H1 (cell line): ENCODE results near the gene HOTAIR. TPM values are rescaled to one million over a fixed set of nuclear protein-coding genes. Genes with fewer than 3 reads are reported as not detected.

Experiments used
- HDAC2 ChIP-seq, 2 experiments: fragments of 300-600 bp in 1 of 2; sonication (generic) in 1 of 2; IDR thresholded peaks; 2 replicates each; pipeline ENCODE4 v1.6.1; 2011 to 2012; ENCODE audit warnings: low read depth in 2 of 2, low read length in 2 of 2, mild to moderate bottlenecking in 2 of 2, moderate library complexity in 2 of 2, borderline replicate concordance in 1 of 2, inconsistent platforms in 1 of 2
- NRF1 ChIP-seq: IDR thresholded peaks from 2 replicates; pipeline ENCODE4 v1.6.1; 2011; ENCODE audit warnings: mild to moderate bottlenecking, low read depth, low read length, improper control_type of control experiment
- RAD21 ChIP-seq, 2 experiments: IDR thresholded peaks in 1 of 2; conservative IDR thresholded peaks in 1 of 2; 2 replicates each; pipeline ENCODE4 v1.6.1; 2011; ENCODE audit warnings: low read depth in 2 of 2, low read length in 2 of 2, improper control_type of control experiment in 1 of 2, inconsistent platforms in 1 of 2, mild to moderate bottlenecking in 1 of 2, moderate library complexity in 1 of 2
- RNF2 ChIP-seq: fragments of 200-900, 300-1000 bp; sonication (generic); IDR thresholded peaks from 2 replicates; pipeline ENCODE4 v1.7.1; 2016; ENCODE audit warnings: borderline replicate concordance, low read depth, mild to moderate bottlenecking, antibody characterized with exemption, low read length; ENCODE audit not compliant: poor library complexity, severe bottlenecking; ENCODE audit errors: missing control alignments
- polyA plus RNA-seq, 7 experiments: library from polyadenylated mRNA; depleted of rRNA in 3 of 7; stranded (reverse) in 5 of 7; unstranded in 2 of 7; fragments of >200 nt in 5 of 7; fragments of 200-250 nt in 2 of 7; gene quantifications; 1 replicate in 5 of 7; 2 replicates in 1 of 7; 4 replicates in 1 of 7; pipeline versions ENCODE4 v1.2.1 to v1.2.3, GENCODE V29; 2011 to 2013; ENCODE audit warnings: missing spikeins in 2 of 7, mixed read lengths in 2 of 7
- total RNA-seq: library from RNA; stranded (reverse); fragmentation: NEBNext Ultra II Directional; extraction: Animal tissue kit (Norgen Biotek cat#: 25700); gene quantifications from 2 replicates; pipeline ENCODE4 v1.2.1, GENCODE V29; 2021
- TF ChIP-seq, protein P1 (sequence below): fragments of 300-600 bp; sonication (generic); IDR thresholded peaks from 2 replicates; pipeline ENCODE4 v1.7.1; 2012; ENCODE audit warnings: low read length, moderate library complexity, mild to moderate bottlenecking, inconsistent platforms; ENCODE audit not compliant: insufficient replicate concordance
- TF ChIP-seq, protein P2 (sequence below): IDR thresholded peaks from 2 replicates; pipeline ENCODE4 v1.6.1; 2012; ENCODE audit warnings: low read length, inconsistent platforms

HOTAIR gene
- total and polyA plus RNA-seq, 2 of the 8 experiments (the other 6 are each of a cell fraction or from before 2014, with no cell fraction given): not detected

DNA sequence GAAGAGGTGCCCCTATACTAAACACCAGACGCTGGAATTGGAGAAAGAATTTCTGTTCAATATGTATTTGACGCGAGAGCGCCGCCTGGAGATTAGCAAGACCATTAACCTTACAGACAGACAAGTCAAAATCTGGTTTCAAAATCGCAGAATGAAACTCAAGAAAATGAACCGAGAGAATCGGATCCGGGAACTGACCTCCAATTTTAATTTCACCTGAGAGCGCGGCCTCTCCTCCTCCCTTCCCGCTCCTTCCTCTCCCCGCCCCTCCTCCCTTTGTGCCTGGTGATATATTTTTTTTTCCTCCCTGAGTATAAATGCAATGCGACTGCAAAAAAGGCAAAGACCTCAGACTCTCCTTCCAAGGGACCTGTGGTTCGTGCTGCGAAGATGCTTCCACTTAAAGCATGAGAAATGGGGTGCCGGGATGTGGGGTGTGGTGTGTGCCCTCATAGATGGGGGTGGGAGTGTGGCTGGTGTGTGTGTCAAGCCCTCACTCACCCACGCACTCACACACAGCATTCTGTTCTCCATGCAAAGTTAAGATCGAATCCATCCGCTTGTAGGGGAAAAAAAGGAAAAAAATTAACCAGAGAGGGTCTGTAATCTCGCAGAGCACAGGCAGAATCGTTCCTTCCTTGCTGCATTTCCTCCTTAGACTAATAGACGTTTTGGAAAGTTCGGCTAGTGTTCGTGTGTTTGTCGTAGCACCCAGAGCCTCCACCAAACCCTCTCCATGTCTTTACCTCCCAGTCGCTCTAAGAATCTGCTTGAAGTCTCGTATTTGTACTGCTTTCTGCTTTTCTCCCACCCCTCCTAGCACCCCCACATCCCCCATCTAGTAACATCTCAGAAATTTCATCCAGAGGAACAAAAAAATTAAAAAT, 14.7 kb upstream of the HOTAIR start (continued):
- TF ChIP-seq, protein P1, sequence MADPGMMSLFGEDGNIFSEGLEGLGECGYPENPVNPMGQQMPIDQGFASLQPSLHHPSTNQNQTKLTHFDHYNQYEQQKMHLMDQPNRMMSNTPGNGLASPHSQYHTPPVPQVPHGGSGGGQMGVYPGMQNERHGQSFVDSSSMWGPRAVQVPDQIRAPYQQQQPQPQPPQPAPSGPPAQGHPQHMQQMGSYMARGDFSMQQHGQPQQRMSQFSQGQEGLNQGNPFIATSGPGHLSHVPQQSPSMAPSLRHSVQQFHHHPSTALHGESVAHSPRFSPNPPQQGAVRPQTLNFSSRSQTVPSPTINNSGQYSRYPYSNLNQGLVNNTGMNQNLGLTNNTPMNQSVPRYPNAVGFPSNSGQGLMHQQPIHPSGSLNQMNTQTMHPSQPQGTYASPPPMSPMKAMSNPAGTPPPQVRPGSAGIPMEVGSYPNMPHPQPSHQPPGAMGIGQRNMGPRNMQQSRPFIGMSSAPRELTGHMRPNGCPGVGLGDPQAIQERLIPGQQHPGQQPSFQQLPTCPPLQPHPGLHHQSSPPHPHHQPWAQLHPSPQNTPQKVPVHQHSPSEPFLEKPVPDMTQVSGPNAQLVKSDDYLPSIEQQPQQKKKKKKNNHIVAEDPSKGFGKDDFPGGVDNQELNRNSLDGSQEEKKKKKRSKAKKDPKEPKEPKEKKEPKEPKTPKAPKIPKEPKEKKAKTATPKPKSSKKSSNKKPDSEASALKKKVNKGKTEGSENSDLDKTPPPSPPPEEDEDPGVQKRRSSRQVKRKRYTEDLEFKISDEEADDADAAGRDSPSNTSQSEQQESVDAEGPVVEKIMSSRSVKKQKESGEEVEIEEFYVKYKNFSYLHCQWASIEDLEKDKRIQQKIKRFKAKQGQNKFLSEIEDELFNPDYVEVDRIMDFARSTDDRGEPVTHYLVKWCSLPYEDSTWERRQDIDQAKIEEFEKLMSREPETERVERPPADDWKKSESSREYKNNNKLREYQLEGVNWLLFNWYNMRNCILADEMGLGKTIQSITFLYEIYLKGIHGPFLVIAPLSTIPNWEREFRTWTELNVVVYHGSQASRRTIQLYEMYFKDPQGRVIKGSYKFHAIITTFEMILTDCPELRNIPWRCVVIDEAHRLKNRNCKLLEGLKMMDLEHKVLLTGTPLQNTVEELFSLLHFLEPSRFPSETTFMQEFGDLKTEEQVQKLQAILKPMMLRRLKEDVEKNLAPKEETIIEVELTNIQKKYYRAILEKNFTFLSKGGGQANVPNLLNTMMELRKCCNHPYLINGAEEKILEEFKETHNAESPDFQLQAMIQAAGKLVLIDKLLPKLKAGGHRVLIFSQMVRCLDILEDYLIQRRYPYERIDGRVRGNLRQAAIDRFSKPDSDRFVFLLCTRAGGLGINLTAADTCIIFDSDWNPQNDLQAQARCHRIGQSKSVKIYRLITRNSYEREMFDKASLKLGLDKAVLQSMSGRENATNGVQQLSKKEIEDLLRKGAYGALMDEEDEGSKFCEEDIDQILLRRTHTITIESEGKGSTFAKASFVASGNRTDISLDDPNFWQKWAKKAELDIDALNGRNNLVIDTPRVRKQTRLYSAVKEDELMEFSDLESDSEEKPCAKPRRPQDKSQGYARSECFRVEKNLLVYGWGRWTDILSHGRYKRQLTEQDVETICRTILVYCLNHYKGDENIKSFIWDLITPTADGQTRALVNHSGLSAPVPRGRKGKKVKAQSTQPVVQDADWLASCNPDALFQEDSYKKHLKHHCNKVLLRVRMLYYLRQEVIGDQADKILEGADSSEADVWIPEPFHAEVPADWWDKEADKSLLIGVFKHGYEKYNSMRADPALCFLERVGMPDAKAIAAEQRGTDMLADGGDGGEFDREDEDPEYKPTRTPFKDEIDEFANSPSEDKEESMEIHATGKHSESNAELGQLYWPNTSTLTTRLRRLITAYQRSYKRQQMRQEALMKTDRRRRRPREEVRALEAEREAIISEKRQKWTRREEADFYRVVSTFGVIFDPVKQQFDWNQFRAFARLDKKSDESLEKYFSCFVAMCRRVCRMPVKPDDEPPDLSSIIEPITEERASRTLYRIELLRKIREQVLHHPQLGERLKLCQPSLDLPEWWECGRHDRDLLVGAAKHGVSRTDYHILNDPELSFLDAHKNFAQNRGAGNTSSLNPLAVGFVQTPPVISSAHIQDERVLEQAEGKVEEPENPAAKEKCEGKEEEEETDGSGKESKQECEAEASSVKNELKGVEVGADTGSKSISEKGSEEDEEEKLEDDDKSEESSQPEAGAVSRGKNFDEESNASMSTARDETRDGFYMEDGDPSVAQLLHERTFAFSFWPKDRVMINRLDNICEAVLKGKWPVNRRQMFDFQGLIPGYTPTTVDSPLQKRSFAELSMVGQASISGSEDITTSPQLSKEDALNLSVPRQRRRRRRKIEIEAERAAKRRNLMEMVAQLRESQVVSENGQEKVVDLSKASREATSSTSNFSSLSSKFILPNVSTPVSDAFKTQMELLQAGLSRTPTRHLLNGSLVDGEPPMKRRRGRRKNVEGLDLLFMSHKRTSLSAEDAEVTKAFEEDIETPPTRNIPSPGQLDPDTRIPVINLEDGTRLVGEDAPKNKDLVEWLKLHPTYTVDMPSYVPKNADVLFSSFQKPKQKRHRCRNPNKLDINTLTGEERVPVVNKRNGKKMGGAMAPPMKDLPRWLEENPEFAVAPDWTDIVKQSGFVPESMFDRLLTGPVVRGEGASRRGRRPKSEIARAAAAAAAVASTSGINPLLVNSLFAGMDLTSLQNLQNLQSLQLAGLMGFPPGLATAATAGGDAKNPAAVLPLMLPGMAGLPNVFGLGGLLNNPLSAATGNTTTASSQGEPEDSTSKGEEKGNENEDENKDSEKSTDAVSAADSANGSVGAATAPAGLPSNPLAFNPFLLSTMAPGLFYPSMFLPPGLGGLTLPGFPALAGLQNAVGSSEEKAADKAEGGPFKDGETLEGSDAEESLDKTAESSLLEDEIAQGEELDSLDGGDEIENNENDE: no peak
- TF ChIP-seq HDAC2 (IDR thresholded peaks at IDR 0.05; ENCODE audit: borderline replicate concordance in 1 of 2, low read depth in 2 of 2, low read length in 2 of 2) (no peak), RNF2 (peak; percentile 95), NRF1 (no peak), RAD21 (IDR thresholded peaks at IDR 0.05 in 1 of 2, conservative IDR thresholded peaks at IDR 0.05 in 1 of 2; ENCODE audit: low read depth in 2 of 2, low read length in 2 of 2) (peak; percentile 30 to 42; a peak in 3 of 4 replicates)
- TF ChIP-seq, protein P2, sequence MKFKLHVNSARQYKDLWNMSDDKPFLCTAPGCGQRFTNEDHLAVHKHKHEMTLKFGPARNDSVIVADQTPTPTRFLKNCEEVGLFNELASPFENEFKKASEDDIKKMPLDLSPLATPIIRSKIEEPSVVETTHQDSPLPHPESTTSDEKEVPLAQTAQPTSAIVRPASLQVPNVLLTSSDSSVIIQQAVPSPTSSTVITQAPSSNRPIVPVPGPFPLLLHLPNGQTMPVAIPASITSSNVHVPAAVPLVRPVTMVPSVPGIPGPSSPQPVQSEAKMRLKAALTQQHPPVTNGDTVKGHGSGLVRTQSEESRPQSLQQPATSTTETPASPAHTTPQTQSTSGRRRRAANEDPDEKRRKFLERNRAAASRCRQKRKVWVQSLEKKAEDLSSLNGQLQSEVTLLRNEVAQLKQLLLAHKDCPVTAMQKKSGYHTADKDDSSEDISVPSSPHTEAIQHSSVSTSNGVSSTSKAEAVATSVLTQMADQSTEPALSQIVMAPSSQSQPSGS: no peak
